GM21786 (cell line): ENCODE data around the gene TRIM42.

Source experiments
- ATAC-seq: cut with Tn5 transposase; IDR thresholded peaks from one replicate; pipeline ENCODE4 v1.9.1; 2021; ENCODE audit not compliant: unreplicated experiment

Gene TRIM42

DNA sequence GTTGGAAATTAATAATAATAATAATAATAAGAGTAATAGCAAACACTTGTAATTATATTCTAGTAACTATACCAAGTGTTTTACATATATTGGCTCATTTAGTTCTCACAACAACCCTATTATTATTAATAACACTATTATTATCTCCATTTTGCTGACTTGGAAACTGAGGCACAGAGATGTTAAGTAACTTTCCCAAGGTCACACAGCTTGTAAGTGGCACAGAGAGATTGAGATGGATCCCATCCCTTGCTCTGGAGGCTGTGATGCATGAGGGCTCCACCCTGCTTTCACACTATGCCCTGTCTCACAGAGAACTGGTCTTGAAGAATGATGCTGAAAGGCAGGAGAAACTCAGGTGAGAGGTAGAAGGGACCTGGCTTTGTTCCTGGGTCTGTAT is 31.9 kb downstream of the TRIM42 start:
- no peak for ATAC-seq

GRCh38 chr3:140710711-140711389 is 33.0 kb downstream of the TRIM42 start:
- ATAC-seq, result no peak

DNA sequence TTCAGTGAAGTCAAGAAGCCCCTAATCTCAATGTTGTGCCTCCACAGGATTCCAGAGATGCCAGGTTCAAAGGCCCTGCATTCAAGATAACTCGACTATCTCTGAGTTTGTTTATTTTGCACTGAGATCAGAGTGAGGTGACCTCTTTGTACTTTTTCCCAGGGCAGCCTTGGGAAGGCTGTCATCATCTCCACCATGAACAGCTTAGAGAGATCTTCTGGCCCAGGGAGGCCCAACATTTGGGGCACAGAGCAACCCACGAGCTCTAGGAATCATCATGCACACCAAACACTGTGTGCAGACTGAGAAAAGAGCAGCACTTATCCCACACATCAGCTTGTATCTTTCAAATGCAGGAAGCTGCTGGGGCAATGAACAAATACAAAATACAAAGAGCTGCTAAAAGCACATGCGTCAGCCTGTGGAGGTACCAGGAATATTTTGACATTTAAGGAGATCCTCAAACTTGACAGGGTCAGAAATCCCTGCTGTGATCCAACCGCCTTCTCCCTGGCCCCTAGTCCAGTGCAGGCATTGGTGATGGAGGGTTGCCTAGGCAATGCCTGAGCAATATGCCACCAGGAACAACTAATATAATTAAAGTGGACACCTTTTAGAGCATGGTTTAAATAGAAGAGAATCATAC is 33.6 kb downstream of the TRIM42 start:
- no peak for ATAC-seq

DNA sequence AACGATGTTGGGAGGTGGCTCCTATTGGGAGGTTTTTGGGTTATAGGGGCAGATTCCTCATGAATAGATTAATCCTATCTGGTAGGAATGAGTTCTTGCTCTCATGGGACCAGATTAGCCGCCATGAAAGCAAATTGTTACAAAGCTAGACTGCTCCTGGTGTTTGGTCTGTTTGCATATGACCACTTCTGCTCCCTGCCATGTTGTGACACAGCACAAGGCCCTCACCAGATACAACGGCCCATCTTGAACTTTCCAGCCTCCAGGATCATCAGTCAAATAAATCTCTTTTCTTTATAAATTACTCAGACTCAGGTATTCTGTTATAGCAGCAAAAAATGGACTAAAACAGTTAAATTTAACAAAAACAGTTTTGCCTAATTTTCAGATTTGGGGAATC is 34.4 kb downstream of the TRIM42 start:
- ATAC-seq, result no peak

- no peak for ATAC-seq
These were observed 37.2 kb downstream of the TRIM42 start for GRCh38 chr3:140715035-140715434.

- ATAC-seq, result no peak
These were observed 40.1 kb downstream of the TRIM42 start for GRCh38 chr3:140717921-140718320.

DNA sequence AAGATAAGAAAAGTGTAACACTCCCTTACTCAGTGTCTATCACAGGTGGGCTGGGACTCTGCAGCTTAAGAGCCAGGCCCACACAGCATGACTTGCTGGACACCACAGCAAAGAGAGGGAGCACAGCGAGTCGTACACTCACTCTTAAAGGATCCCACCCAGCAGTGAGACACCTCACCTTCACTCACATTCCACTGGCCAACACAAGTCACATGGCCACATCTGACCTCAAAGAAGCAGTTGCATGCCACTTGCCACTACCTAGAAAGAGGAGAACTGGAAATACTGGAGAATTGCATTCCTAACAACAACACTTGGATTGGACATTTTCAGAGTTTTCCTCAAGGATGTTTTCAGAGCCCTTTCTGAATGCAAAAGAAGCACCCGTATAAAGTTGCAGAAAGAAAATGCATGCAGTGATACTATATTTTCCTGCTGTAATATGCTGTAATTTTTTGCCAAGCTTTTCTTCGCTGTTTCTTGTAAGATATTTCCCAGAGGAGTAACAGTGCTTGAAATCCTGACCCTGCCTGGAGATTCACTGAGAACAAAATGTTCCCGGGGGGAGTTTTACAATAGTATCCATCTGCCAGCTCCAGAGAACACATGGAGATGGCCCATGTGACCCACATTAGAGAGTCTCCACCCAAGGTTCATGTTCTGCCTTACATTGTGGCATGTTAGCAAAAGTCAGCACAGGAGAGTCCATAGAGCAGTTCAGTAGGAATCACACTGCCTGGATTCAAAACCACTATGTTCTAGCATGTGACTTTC is 42.2 kb downstream of the TRIM42 start:
- ATAC-seq, result no peak

DNA sequence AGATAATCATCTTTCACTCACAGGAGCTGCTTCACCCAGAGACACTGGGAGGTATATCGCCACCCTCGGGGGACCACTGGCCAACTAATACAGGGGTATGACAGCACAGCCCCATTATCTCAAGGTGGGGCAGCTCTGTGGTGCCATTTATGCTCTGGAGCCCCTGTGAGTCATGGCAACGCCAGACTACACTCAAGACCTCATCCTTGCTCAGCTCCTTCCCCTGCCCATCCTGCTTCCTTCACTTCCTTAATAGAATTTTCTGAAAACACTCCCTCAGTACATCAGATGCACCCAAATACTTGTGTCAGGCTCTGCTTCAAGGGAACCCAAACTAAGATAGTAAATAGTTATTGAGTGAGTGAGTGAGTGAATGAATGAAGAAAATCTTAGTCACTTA is 45.7 kb downstream of the TRIM42 start:
- no peak for ATAC-seq

DNA sequence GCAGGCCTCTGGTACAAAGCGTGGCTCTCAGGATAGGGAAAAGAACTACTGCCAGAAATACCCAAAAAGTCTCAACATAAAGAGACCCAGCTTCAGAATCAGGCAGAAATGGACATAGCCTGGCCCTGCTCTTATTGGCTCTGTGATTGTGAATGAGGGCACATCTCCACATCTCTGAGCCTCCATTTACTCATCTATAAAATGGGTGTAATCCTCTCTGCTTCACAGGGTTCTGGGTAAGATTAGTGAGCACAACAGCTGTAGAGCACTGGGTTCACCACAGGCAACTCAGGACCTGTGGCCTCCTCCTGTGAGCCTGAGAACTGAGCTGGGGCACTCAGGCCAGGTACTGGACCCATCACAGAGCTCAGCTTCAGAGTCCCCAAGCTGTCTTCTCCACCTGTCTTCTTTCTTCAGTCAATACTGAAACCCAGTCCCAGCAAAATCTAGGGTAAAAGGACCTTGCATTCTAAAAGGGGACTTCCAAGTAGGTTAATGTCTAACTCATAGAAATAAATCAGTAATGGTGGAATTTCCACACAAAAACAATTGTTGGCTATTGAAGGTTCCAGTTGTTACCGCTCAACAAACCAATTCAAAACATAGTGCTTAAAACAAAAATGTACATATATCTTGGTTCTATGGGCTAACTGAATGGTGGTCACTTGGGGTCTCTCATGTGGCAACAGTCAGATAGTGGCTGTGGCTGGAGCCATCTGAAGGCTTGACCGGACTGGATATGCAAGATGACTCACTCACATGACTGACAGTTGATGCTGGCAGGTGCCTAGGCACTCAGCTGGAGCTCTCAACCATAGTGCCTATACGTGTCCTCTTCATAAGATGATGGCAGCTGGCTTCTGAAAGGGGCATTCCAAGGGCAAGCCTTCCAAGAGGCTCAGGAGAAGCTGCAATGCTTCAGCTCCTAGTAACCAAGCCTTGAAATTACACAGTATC is 47.3 kb downstream of the TRIM42 start:
- peak; percentile 80 for ATAC-seq

DNA sequence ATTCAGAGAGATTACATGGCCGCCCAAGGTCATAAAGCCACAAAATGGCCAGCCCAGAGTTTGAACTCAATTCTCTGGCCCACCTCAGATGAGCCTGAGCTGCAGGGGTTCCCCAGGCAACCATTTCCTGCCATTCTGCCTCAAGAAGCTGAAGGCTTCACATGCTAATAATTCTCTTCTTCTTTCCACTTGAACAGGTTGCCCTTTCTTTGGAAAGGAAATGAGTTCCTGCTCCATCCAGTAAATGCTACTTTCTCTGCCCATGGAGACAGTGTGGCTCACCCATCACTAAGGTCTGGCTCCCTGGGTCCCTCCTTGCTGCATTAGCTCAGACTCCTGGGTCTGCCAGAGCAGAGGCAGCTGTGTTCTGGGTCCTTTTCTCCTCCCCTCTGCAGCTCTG is 48.2 kb downstream of the TRIM42 start:
- ATAC-seq, result no peak

GRCh38 chr3:140727886-140728285 is 50.0 kb downstream of the TRIM42 start:
- ATAC-seq, result no peak

DNA sequence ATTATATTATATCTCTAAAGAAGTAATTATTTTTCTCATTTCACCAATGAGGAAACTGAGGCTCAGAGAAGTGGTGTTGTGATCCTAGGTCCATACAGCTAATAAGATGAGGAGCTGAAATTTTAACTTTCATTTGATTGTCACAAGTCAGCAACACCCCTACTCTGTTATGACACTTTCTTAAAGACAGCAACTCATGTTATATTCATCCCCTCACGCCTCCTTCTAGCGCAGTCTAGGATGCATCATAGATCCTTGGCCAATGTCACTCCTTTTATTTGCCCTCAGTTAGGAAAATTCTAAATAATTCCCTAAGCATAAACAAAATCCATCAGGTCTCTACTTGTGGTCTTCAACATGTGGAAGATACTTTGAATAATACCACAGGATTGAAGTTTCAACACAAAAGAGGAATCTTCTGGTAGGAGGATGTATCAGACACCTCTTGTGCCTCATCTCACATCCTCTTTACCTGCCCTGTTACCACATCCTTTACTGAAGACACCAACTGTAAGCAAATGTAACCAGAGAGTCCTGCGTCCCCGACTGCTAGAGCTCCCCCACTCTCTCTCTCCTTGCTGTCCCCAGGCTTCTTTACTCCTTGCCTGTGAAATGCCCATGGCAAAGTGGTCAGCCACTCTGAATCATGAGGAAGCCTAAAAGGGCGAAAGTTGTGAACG is 53.7 kb downstream of the TRIM42 start:
- ATAC-seq, result peak; percentile 74

- ATAC-seq, result no peak
These were observed 55.8 kb downstream of the TRIM42 start for GRCh38 chr3:140733623-140734022.

DNA sequence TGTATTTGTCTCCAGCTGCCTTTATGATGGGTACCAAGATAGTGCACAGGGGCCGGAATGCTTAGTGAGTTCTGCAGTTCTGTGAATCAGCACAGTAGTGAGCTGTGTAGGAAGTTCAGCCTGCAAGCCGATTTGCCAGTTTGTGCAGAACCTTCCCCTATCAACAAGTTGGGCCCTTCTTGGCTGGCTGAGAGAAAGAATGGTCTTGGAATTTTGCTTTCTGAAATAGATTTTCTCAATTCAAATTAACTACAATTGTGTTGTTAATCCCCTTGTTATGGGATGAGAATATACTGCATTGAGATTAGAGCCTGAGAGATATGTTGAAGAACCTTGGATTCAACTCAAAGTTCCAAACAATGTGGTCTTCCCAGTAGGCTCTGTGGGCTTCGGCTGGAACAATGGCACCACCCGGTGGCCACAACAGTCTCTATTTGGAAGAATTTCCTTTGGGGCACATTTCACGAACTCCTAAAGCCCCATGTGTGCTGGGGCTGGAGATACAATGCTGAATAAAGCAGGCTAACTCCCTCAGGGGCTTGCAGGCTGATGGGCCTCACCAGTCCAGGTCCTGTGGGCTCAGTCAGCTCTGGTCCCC is 59.1 kb downstream of the TRIM42 start:
- no peak for ATAC-seq

- no peak for ATAC-seq
These were observed 64.3 kb downstream of the TRIM42 start for GRCh38 chr3:140742116-140742515.

GRCh38 chr3:140748171-140748570 is 70.3 kb downstream of the TRIM42 start:
- ATAC-seq, result no peak

- ATAC-seq, result no peak
These were observed 71.0 kb downstream of the TRIM42 start for GRCh38 chr3:140748903-140749302.
